ENCODE data around the gene FLVCR1.

Gene FLVCR1

GRCh38 chr1:212945463-212946160 is 87.5 kb downstream of the FLVCR1 start:
- H3K36me3 ChIP-seq: no peaks in the 10 kb centered on the region
- H3K27me3 ChIP-seq: no peaks in the 10 kb centered on the region
- DNase-seq: no peak
- H3K4me3 ChIP-seq (ENCODE audit: low read depth, low read length): no peak overlapping the region
- no peak for TF ChIP-seq CTCF (IDR thresholded peaks at IDR 0.05; ENCODE audit: low read depth, low read length)
- H3K4me1 ChIP-seq: no peaks in the 10 kb centered on the region
- H3K9me3 ChIP-seq: peaks cover 1% of the 10 kb centered on the region; the same call in 1 of the 2 replicates

- no peaks in the 10 kb centered on the region for H3K36me3 ChIP-seq
- no peaks in the 10 kb centered on the region for H3K9me3 ChIP-seq
- H3K27me3 ChIP-seq: no peaks in the 10 kb centered on the region
- H3K4me1 ChIP-seq: no peaks in the 10 kb centered on the region
- no peak overlapping the region for H3K4me3 ChIP-seq (ENCODE audit: low read depth, low read length)
- no peak for DNase-seq
- TF ChIP-seq CTCF (IDR thresholded peaks at IDR 0.05; ENCODE audit: low read depth, low read length): no peak
These were observed 88.8 kb downstream of the FLVCR1 start for GRCh38 chr1:212946872-212947271.

Data from BE2C (cell line).